Measurements from ENCODE around the gene MPC1. TPM values are rescaled to one million over a fixed set of nuclear protein-coding genes. Genes with fewer than 3 reads are reported as not detected.
A peak's percentile ranks its signal among the peaks of the same experiment; 100 is the strongest.
"Not testable (repeated sequence)": the region's sequence is repeated elsewhere in the genome, so short reads cannot be mapped to it uniquely, and the experiment has no call there.

The MPC1 gene
- total RNA-seq, 1 donor = 22.0 TPM

GRCh38 chr6:166389119-166389518 is 6.4 kb upstream of the MPC1 start:
- no peak for DNase-seq (ENCODE audit: low read depth)
- no peak for TF ChIP-seq CTCF (IDR thresholded peaks at IDR 0.05; ENCODE audit: insufficient read depth, low read depth, low read length)
- no peak overlapping the region for H3K4me3 ChIP-seq (ENCODE audit: low read depth, low read length)

GRCh38 chr6:166388290-166389004 is 5.7 kb upstream of the MPC1 start:
- no peak overlapping the region for H3K4me3 ChIP-seq (ENCODE audit: low read depth, low read length)
- no peak for DNase-seq (ENCODE audit: low read depth)
- TF ChIP-seq CTCF (IDR thresholded peaks at IDR 0.05; ENCODE audit: insufficient read depth, low read depth, low read length) = no peak

GRCh38 chr6:166387642-166388289 is 5.0 kb upstream of the MPC1 start:
- no peak for DNase-seq (ENCODE audit: low read depth)
- TF ChIP-seq CTCF (IDR thresholded peaks at IDR 0.05; ENCODE audit: insufficient read depth, low read depth, low read length) = no peak

GRCh38 chr6:166387098-166387497 is 4.4 kb upstream of the MPC1 start:
- not testable (repeated sequence) for H3K4me3 ChIP-seq (ENCODE audit: low read depth, low read length); DNase-seq (ENCODE audit: low read depth)

More at GRCh38 chr6:166387642-166388289, 5.0 kb upstream of the MPC1 start:
- no peak overlapping the region for H3K4me3 ChIP-seq (ENCODE audit: low read depth, low read length)

- no peak for TF ChIP-seq CTCF (IDR thresholded peaks at IDR 0.05; ENCODE audit: insufficient read depth, low read depth, low read length)
- no peak for DNase-seq (ENCODE audit: low read depth)
- no peak overlapping the region for H3K4me3 ChIP-seq (ENCODE audit: low read depth, low read length)
These were observed 3.4 kb upstream of the MPC1 start for GRCh38 chr6:166386111-166386510.

GRCh38 chr6:166383802-166384363 is 1.1 kb upstream of the MPC1 start:
- H3K4me3 ChIP-seq (ENCODE audit: low read depth, low read length) = peak overlapping the region; percentile 77
- TF ChIP-seq CTCF (IDR thresholded peaks at IDR 0.05; ENCODE audit: insufficient read depth, low read depth, low read length) = peak; percentile 16
- DNase-seq (ENCODE audit: low read depth) = not testable (repeated sequence)

GRCh38 chr6:166382500-166382932 is 224 bp downstream of the MPC1 start:
- peak overlapping the region; percentile 80 for H3K4me3 ChIP-seq (ENCODE audit: low read depth, low read length)
- no peak for TF ChIP-seq CTCF (IDR thresholded peaks at IDR 0.05; ENCODE audit: insufficient read depth, low read depth, low read length)
- no peak for DNase-seq (ENCODE audit: low read depth)

Measured in fibroblast of villous mesenchyme (primary cell).